Loucy (cell line): ENCODE results near the gene ARHGEF10L.

Experiments used
- EZH2phosphoT487 ChIP-seq: fragments of 200-600 bp; IDR thresholded peaks from 2 replicates; pipeline ENCODE4 v1.6.1; 2018; ENCODE audit warnings: antibody characterized with exemption, mild to moderate bottlenecking, moderate library complexity, borderline replicate concordance
- TF ChIP-seq, protein P1 (sequence below): fragments of 200-600 bp; sonication (generic); conservative IDR thresholded peaks from 2 replicates; pipeline ENCODE4 v1.5.1; 2014; ENCODE audit warnings: mild to moderate bottlenecking, antibody characterized with exemption, low read length

DNA sequence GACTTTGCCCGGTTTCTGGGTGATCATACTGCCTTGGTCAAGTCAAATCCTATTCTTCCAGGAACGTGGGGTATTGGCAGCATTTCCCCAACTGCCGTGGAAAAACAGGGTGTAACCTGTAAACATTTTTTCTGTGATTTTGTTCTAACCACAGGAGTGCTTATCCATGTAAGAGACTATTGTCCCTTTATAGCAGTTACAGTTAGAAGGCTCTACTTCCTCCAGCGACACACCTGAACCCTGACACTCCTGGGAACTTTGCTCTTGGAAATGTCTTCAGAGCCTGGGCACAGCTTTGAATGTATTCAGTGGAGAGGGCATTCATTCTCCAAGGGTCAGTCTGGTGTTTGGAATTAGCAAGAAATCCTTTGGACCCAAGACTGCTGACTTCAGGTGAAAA lies 26.4 kb upstream of the ARHGEF10L start:
- TF ChIP-seq, protein P1, sequence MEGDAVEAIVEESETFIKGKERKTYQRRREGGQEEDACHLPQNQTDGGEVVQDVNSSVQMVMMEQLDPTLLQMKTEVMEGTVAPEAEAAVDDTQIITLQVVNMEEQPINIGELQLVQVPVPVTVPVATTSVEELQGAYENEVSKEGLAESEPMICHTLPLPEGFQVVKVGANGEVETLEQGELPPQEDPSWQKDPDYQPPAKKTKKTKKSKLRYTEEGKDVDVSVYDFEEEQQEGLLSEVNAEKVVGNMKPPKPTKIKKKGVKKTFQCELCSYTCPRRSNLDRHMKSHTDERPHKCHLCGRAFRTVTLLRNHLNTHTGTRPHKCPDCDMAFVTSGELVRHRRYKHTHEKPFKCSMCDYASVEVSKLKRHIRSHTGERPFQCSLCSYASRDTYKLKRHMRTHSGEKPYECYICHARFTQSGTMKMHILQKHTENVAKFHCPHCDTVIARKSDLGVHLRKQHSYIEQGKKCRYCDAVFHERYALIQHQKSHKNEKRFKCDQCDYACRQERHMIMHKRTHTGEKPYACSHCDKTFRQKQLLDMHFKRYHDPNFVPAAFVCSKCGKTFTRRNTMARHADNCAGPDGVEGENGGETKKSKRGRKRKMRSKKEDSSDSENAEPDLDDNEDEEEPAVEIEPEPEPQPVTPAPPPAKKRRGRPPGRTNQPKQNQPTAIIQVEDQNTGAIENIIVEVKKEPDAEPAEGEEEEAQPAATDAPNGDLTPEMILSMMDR = no peak
- no peak for TF ChIP-seq EZH2phosphoT487
